CD14-positive monocyte (primary cell): ENCODE data around the gene CCNT2. TPM values are rescaled to one million over a fixed set of nuclear protein-coding genes. Genes with fewer than 3 reads are reported as not detected.

ENCODE experiments used
- DNase-seq, 3 donors: peaks; one replicate each; pipeline ENCODE4 v3.0.0-alpha.2; 2011 to 2022
- H2AFZ ChIP-seq: 2 replicates; pipeline ENCODE4 v1.6.0; 2012; ENCODE audit warnings: mild to moderate bottlenecking, low read depth, low read length, inconsistent platforms; ENCODE audit not compliant: insufficient read depth, poor library complexity, severe bottlenecking
- H3K27ac ChIP-seq, 2 donors: 1 replicate in 1 of 2; 2 replicates in 1 of 2; pipeline ENCODE4 v1.5.1; 2012 to 2013; ENCODE audit warnings: low read length in 2 of 2, control low read depth in 1 of 2, inconsistent platforms in 1 of 2, low read depth in 1 of 2, mild to moderate bottlenecking in 1 of 2
- H3K27me3 ChIP-seq, 2 donors: one replicate each; pipeline versions ENCODE4 v1.6.0 to v1.6.1; 2011 to 2013; ENCODE audit warnings: low read length in 2 of 2; ENCODE audit not compliant: control insufficient read depth in 2 of 2, insufficient read depth in 2 of 2
- H3K36me3 ChIP-seq, 2 donors: replicated peaks in 1 of 2; 1 replicate in 1 of 2; 2 replicates in 1 of 2; pipeline versions ENCODE4 v1.5.1 to v1.6.1; 2012 to 2013; ENCODE audit warnings: low read length in 2 of 2, control low read depth in 1 of 2, inconsistent platforms in 1 of 2, mild to moderate bottlenecking in 1 of 2; ENCODE audit not compliant: insufficient read depth in 2 of 2, control insufficient read depth in 1 of 2
- H3K4me1 ChIP-seq, 2 donors: 1 replicate in 1 of 2; 2 replicates in 1 of 2; pipeline versions ENCODE4 v1.5.1 to v1.6.1; 2012 to 2013; ENCODE audit warnings: low read length in 2 of 2, control low read depth in 1 of 2, inconsistent platforms in 1 of 2, mild to moderate bottlenecking in 1 of 2, moderate library complexity in 1 of 2; ENCODE audit not compliant: insufficient read depth in 2 of 2, control insufficient read depth in 1 of 2
- H3K4me2 ChIP-seq: replicated peaks from 2 replicates; pipeline ENCODE3; 2012; ENCODE audit warnings: low read length, moderate library complexity, mild to moderate bottlenecking; ENCODE audit not compliant: poor library complexity, severe bottlenecking; ENCODE audit errors: extremely low read depth
- H3K4me3 ChIP-seq, 3 experiments: fragments of 200-600 bp in 1 of 3; sonication (generic) in 1 of 3; replicated peaks in 1 of 3; 1 replicate in 2 of 3; 2 replicates in 1 of 3; pipeline ENCODE4 v1.5.1; 2011 to 2013; ENCODE audit warnings: low read length in 3 of 3, mild to moderate bottlenecking in 3 of 3, control low read depth in 2 of 3, low read depth in 2 of 3, inconsistent platforms in 1 of 3, moderate library complexity in 1 of 3
- H3K79me2 ChIP-seq: 2 replicates; pipeline ENCODE4 v1.6.0; 2012; ENCODE audit warnings: mild to moderate bottlenecking, control low read depth, inconsistent platforms, low read length, moderate library complexity; ENCODE audit not compliant: insufficient read depth
- H3K9ac ChIP-seq: 2 replicates; pipeline ENCODE4 v1.6.0; 2017; ENCODE audit warnings: low read length, mild to moderate bottlenecking; ENCODE audit not compliant: insufficient read depth, poor library complexity, severe bottlenecking
- H3K9me3 ChIP-seq, 2 donors: replicated peaks in 1 of 2; 1 replicate in 1 of 2; 2 replicates in 1 of 2; pipeline versions ENCODE4 v1.5.1 to v1.6.1; 2012 to 2013; ENCODE audit warnings: low read length in 2 of 2, control low read depth in 1 of 2; ENCODE audit not compliant: control insufficient read depth in 1 of 2, insufficient read depth in 1 of 2
- H4K20me1 ChIP-seq: 2 replicates; pipeline ENCODE4 v1.6.0; 2012; ENCODE audit warnings: mild to moderate bottlenecking, low read length, control low read depth, moderate library complexity; ENCODE audit not compliant: insufficient read depth
- H3K27ac Mint-ChIP-seq, 7 donors: one replicate each; pipeline ENCODE4 v1.8.0; 2020; ENCODE audit warnings: mild to moderate bottlenecking in 7 of 7, mixed read lengths in 7 of 7, moderate library complexity in 6 of 7, inconsistent platforms in 2 of 7
- H3K27me3 Mint-ChIP-seq, 3 donors: one replicate each; pipeline ENCODE4 v1.8.0; 2021 to 2022; ENCODE audit warnings: low read depth in 3 of 3, mild to moderate bottlenecking in 3 of 3, mixed read lengths in 3 of 3, moderate library complexity in 3 of 3, inconsistent platforms in 1 of 3
- H3K36me3 Mint-ChIP-seq, 2 donors: one replicate each; pipeline ENCODE4 v1.8.0; 2020; ENCODE audit warnings: mixed read lengths in 2 of 2, inconsistent platforms in 1 of 2, mild to moderate bottlenecking in 1 of 2
- H3K4me1 Mint-ChIP-seq: one replicate; pipeline ENCODE4 v1.8.0; 2020; ENCODE audit warnings: mild to moderate bottlenecking, mixed read lengths
- H3K4me3 Mint-ChIP-seq, 2 donors: one replicate each; pipeline ENCODE4 v1.8.0; 2020; ENCODE audit warnings: mild to moderate bottlenecking in 2 of 2, mixed read lengths in 2 of 2, moderate library complexity in 1 of 2
- H3K9me3 Mint-ChIP-seq, 7 donors: one replicate each; pipeline ENCODE4 v1.8.0; 2020 to 2022; ENCODE audit warnings: mixed read lengths in 7 of 7, mild to moderate bottlenecking in 6 of 7, moderate library complexity in 6 of 7, inconsistent platforms in 2 of 7
- WGBS: methylation state at CpG from one replicate; pipeline ENCODE4 v1.1.5; 2013; ENCODE audit warnings: missing lambda C conversion rate; ENCODE audit not compliant: insufficient coverage; 5-methylcytosine and 5-hydroxymethylcytosine counted together
- intact Hi-C, 2 donors: fragments of 100-400 bp; cut with micrococcal nuclease; formaldehyde crosslinking; loops; one replicate each; pipeline versions ENCODE4 v1.15.0 to v1.15.1; 2023
- polyA plus RNA-seq, 3 donors: library from polyadenylated mRNA; depleted of rRNA in 1 of 3; unstranded in 2 of 3; stranded (reverse) in 1 of 3; fragments of 300-500 nt in 2 of 3; fragments of >200 nt in 1 of 3; fragmentation: Illumina TruSeq in 2 of 3; gene quantifications; 1 replicate in 2 of 3; 2 replicates in 1 of 3; pipeline ENCODE4 v1.2.3, GENCODE V29; 2012 to 2021
- TF ChIP-seq, protein P1 (sequence below): fragments of 200-600 bp; IDR thresholded peaks from one replicate; pipeline ENCODE4 v1.8.0; 2022; ENCODE audit warnings: antibody characterized with exemption, mild to moderate bottlenecking

CCNT2 gene
- polyA plus RNA-seq, 3 donors = 8.3 to 20.5 (median 12.2) TPM

DNA sequence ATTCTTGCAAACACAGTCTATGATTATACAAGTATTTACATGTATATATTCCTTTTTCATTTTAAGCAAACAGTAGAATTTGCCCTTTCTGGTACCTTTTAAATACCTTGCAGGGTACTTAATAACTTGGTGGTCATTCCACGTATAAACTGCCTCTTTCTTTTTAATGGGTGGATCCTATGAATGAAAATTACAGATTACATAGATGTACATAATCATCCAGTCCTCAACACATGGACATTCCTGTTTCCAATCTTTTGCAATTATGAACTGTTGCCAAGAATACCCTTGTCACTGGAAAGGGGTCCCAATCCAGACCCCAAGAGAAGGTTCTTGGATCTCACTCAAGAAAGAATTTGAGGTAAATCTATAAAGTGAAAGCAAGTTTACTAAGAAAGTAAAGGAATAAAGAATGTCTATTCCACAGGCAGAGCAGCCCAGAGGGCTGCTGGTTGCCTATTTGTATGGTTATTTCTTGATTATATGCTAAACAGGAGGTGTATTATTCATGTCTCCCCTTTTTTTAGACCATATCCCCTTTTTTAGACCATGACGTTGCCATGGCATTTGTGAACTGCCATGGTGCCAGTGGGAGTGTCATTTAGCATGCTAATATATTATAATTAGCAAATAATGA lies 7.7 kb upstream of the CCNT2 start:
- Histone ChIP-seq H3K4me1 (no peaks in the 10 kb centered on the region), H3K27ac (no peak overlapping the region), H4K20me1 (no peaks in the 10 kb centered on the region), H3K9ac (no peak overlapping the region), H3K9me3 (no peaks in the 10 kb centered on the region), H3K27me3 (no peaks in the 10 kb centered on the region), H3K4me3 (no peak overlapping the region), H2AFZ (no peak overlapping the region), H3K36me3 (no peaks in the 10 kb centered on the region), H3K79me2 (no peaks in the 10 kb centered on the region), H3K4me2 (no peak overlapping the region)
- Mint-ChIP-seq H3K4me1 (no peaks in the 10 kb centered on the region), H3K27ac (no peak overlapping the region), H3K4me3 (no peak overlapping the region), H3K27me3 (peaks cover 0 to 1% (median 0%) of the 10 kb centered on the region in 3 donors), H3K36me3 (peaks cover 0 to 2% of the 10 kb centered on the region in 2 donors), H3K9me3 (peaks cover 0 to 16% (median 6%) of the 10 kb centered on the region in 7 donors)
- TF ChIP-seq, protein P1, sequence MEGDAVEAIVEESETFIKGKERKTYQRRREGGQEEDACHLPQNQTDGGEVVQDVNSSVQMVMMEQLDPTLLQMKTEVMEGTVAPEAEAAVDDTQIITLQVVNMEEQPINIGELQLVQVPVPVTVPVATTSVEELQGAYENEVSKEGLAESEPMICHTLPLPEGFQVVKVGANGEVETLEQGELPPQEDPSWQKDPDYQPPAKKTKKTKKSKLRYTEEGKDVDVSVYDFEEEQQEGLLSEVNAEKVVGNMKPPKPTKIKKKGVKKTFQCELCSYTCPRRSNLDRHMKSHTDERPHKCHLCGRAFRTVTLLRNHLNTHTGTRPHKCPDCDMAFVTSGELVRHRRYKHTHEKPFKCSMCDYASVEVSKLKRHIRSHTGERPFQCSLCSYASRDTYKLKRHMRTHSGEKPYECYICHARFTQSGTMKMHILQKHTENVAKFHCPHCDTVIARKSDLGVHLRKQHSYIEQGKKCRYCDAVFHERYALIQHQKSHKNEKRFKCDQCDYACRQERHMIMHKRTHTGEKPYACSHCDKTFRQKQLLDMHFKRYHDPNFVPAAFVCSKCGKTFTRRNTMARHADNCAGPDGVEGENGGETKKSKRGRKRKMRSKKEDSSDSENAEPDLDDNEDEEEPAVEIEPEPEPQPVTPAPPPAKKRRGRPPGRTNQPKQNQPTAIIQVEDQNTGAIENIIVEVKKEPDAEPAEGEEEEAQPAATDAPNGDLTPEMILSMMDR = no peak
- intact Hi-C loops = loop anchor here (10.0 kb wide), 3 partner anchors 144 to 786 kb away; partner anchors contain the start of gene RAB3GAP1 (in 1 of the 2)
- no peak for DNase-seq
- no CpG with 5 or more reads among the region's 2 CpGs for WGBS

DNA sequence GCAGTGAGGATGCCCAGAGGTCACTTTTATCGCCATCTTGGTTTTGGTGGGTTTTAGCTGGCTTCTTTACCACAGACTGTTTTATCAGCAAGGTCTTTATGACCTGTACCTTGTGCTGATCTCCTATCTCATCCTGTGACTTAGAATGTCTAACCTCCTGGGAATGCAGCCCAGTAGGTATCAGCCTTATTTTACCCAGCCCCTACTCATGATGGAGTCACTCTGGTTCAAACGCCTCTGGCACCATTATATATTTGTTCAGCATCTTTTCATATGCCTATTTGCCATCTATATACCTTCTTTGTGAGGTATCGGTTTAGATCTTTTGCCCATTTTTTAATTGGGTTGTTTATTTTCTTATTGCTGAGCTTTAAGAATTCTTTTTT lies 7.2 kb upstream of the CCNT2 start:
- no peak overlapping the region for H2AFZ ChIP-seq
- no peak overlapping the region for H3K27ac Mint-ChIP-seq
- no peaks in the 10 kb centered on the region for H3K27me3 ChIP-seq
- TF ChIP-seq, protein P1 = no peak
- peaks cover 0 to 1% (median 0%) of the 10 kb centered on the region in 3 donors for H3K27me3 Mint-ChIP-seq
- no peaks in the 10 kb centered on the region for H3K4me1 ChIP-seq
- H3K4me3 Mint-ChIP-seq = no peak overlapping the region
- no peak for DNase-seq
- no peak overlapping the region for H3K27ac ChIP-seq
- no CpG with 5 or more reads among the region's 3 CpGs for WGBS
- peaks cover 0 to 16% (median 6%) of the 10 kb centered on the region in 7 donors for H3K9me3 Mint-ChIP-seq
- H3K9me3 ChIP-seq = no peaks in the 10 kb centered on the region
- H4K20me1 ChIP-seq = no peaks in the 10 kb centered on the region
- no peaks in the 10 kb centered on the region for H3K36me3 ChIP-seq
- intact Hi-C loops = loop anchor here (10.0 kb wide), 3 partner anchors 143 to 787 kb away; partner anchors contain the start of gene RAB3GAP1 (in 1 of the 2)
- H3K4me1 Mint-ChIP-seq = no peaks in the 10 kb centered on the region
- peaks cover 0 to 2% of the 10 kb centered on the region in 2 donors for H3K36me3 Mint-ChIP-seq
- H3K4me2 ChIP-seq = no peak overlapping the region
- no peaks in the 10 kb centered on the region for H3K79me2 ChIP-seq
- no peak overlapping the region for H3K4me3 ChIP-seq
- no peak overlapping the region for H3K9ac ChIP-seq
